Measurements from ENCODE around the gene DEPDC1.

DNA sequence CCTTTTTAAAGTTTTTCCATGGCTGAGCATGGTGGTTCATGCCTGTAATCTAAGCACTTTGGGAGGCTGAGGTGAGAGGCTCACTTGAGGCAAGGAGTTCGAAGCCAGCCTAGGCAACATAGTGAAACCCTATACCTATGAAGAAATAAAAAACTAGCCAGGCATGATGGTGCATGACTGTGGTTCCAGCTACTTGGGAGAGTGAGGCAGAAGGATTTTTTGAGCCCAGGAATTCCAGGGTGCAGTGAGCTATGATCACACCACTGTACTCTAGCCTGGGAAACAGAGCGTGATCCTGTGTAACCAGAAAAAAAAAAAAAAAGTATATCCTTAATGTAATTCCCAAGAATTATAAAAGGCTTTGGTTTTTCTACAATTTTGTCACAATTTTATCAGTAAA, 17.4 kb downstream of the DEPDC1 start:
- TF ChIP-seq, protein P1, sequence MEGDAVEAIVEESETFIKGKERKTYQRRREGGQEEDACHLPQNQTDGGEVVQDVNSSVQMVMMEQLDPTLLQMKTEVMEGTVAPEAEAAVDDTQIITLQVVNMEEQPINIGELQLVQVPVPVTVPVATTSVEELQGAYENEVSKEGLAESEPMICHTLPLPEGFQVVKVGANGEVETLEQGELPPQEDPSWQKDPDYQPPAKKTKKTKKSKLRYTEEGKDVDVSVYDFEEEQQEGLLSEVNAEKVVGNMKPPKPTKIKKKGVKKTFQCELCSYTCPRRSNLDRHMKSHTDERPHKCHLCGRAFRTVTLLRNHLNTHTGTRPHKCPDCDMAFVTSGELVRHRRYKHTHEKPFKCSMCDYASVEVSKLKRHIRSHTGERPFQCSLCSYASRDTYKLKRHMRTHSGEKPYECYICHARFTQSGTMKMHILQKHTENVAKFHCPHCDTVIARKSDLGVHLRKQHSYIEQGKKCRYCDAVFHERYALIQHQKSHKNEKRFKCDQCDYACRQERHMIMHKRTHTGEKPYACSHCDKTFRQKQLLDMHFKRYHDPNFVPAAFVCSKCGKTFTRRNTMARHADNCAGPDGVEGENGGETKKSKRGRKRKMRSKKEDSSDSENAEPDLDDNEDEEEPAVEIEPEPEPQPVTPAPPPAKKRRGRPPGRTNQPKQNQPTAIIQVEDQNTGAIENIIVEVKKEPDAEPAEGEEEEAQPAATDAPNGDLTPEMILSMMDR (IDR thresholded peaks at IDR 0.05 in 4 of 5, conservative IDR thresholded peaks at IDR 0.05 in 1 of 5): no peak
- TF ChIP-seq POLR2A (IDR thresholded peaks at IDR 0.05): no peak

Data from gastrocnemius medialis (tissue), 4 donors.